ENCODE measurements around the gene WWC2.

WWC2 gene

GRCh38 chr4:183326853-183327252, 227.8 kb downstream of the WWC2 start:
- no peak for DNase-seq (ENCODE audit: low read depth in 1 of 2, low spot score in 1 of 2)

GRCh38 chr4:183327827-183328226, 228.8 kb downstream of the WWC2 start:
- no peak for DNase-seq (ENCODE audit: low read depth in 1 of 2, low spot score in 1 of 2)

GRCh38 chr4:183328832-183329231, 229.8 kb downstream of the WWC2 start:
- no peak for DNase-seq (ENCODE audit: low read depth in 1 of 2, low spot score in 1 of 2)

GRCh38 chr4:183329244-183329643, 230.2 kb downstream of the WWC2 start:
- DNase-seq (ENCODE audit: low read depth in 1 of 2, low spot score in 1 of 2): no peak

- no peak for DNase-seq (ENCODE audit: low read depth in 1 of 2, low spot score in 1 of 2)
Observed at GRCh38 chr4:183329954-183330742, 231.1 kb downstream of the WWC2 start.

GRCh38 chr4:183330841-183331240, 231.8 kb downstream of the WWC2 start:
- no peak for DNase-seq (ENCODE audit: low read depth in 1 of 2, low spot score in 1 of 2)

- DNase-seq (ENCODE audit: low read depth in 1 of 2, low spot score in 1 of 2): no peak
Observed at GRCh38 chr4:183332447-183332846, 233.4 kb downstream of the WWC2 start.

- DNase-seq (ENCODE audit: low read depth in 1 of 2, low spot score in 1 of 2): no peak
Observed at GRCh38 chr4:183333202-183333601, 234.1 kb downstream of the WWC2 start.

- no peak for DNase-seq (ENCODE audit: low read depth in 1 of 2, low spot score in 1 of 2)
Observed at GRCh38 chr4:183333983-183334382, 234.9 kb downstream of the WWC2 start.

- no peak for DNase-seq (ENCODE audit: low read depth in 1 of 2, low spot score in 1 of 2)
Observed at GRCh38 chr4:183335369-183335940, 236.4 kb downstream of the WWC2 start.

GRCh38 chr4:183337349-183337748, 238.3 kb downstream of the WWC2 start:
- no peak for DNase-seq (ENCODE audit: low read depth in 1 of 2, low spot score in 1 of 2)

- DNase-seq (ENCODE audit: low read depth in 1 of 2, low spot score in 1 of 2): no peak
Observed at GRCh38 chr4:183337833-183338232, 238.8 kb downstream of the WWC2 start.

GRCh38 chr4:183342541-183343533, 243.8 kb downstream of the WWC2 start:
- no peak for DNase-seq (ENCODE audit: low read depth in 1 of 2, low spot score in 1 of 2)

- no peak for DNase-seq (ENCODE audit: low read depth in 1 of 2, low spot score in 1 of 2)
Observed at GRCh38 chr4:183343730-183344129, 244.7 kb downstream of the WWC2 start.

- no peak for DNase-seq (ENCODE audit: low read depth in 1 of 2, low spot score in 1 of 2)
Observed at GRCh38 chr4:183344523-183345255, 245.6 kb downstream of the WWC2 start.

GRCh38 chr4:183345261-183345660, 246.2 kb downstream of the WWC2 start:
- DNase-seq (ENCODE audit: low read depth in 1 of 2, low spot score in 1 of 2): no peak

GRCh38 chr4:183347146-183347545, 248.1 kb downstream of the WWC2 start:
- DNase-seq (ENCODE audit: low read depth in 1 of 2, low spot score in 1 of 2): no peak

GRCh38 chr4:183347566-183347965, 248.5 kb downstream of the WWC2 start:
- DNase-seq (ENCODE audit: low read depth in 1 of 2, low spot score in 1 of 2): no peak

- no peak for DNase-seq (ENCODE audit: low read depth in 1 of 2, low spot score in 1 of 2)
Observed at GRCh38 chr4:183348136-183348535, 249.1 kb downstream of the WWC2 start.

GRCh38 chr4:183348706-183349659, 249.9 kb downstream of the WWC2 start:
- DNase-seq (ENCODE audit: low read depth in 1 of 2, low spot score in 1 of 2): no peak

All from stimulated activated CD4-positive, alpha-beta T cell treated with anti-CD3 and anti-CD28 coated beads, Interleukin-15, amount 100 ng/mL, for 1 hour (primary cell).